HepG2 (cell line): ENCODE data around the gene GRID1. TPM values are rescaled to one million over a fixed set of nuclear protein-coding genes. Genes with fewer than 3 reads are reported as not detected.

Experiments used
- ATAC-seq: fragments of 200-7000 bp; cut with Tn5 transposase; 3 replicates; pipeline ENCODE4 v1.9.1; 2020; ENCODE audit warnings: mild to moderate bottlenecking, moderate library complexity
- BruUV-seq: library from RNA; stranded (reverse); fragments of 400-500 nt; replicated peaks from 2 replicates; lab custom pipeline; 2021; lab: Mats Ljungman, UMichigan
- CTCF ChIA-PET: fragments of 300-600 bp; formaldehyde crosslinking; extraction: SDS; loops from one replicate; lab custom pipeline; 2021; ENCODE audit warnings: low total read pairs, inconsistent platforms, low intra/inter-chr PET ratio; lab: Yijun Ruan, JAX
- POLR2A ChIA-PET: fragments of 350-600 bp; sonication (Branson Sonifier 250); formaldehyde crosslinking; loops from one replicate; lab custom pipeline; 2020; ENCODE audit warnings: antibody characterized with exemption, inconsistent platforms; lab: Yijun Ruan, JAX
- DNase-seq: peaks from one replicate; pipeline ENCODE4 v3.0.0-alpha.2; 2015; ENCODE audit warnings: low spot score
- FAIRE-seq: peaks from 3 replicates; lab custom pipeline; 2011; peaks lifted over from hg19 to GRCh38; lab: Jason Lieb, UNC
- H2AFZ ChIP-seq: one replicate; pipeline ENCODE4 v1.6.1; 2011; ENCODE audit warnings: low read length, inconsistent platforms
- H3K27ac ChIP-seq: fragments of 300-600 bp; 3 replicates; pipeline ENCODE4 v1.8.0; 2011; ENCODE audit warnings: mixed run types, mild to moderate bottlenecking, mixed read lengths, low read length, inconsistent platforms; ENCODE audit not compliant: insufficient read depth; ENCODE audit errors: extremely low read length
- H3K27me3 ChIP-seq, 2 experiments: fragments of 200-600 bp in 1 of 2; 2 replicates in 1 of 2; 3 replicates in 1 of 2; pipeline versions ENCODE4 v1.6.0 to v1.8.0; 2011; ENCODE audit warnings: low read length in 2 of 2, mild to moderate bottlenecking in 2 of 2, moderate library complexity in 2 of 2, inconsistent platforms in 1 of 2; ENCODE audit not compliant: insufficient read depth in 2 of 2, control insufficient read depth in 1 of 2
- H3K36me3 ChIP-seq, 2 experiments: fragments of 200-600 bp in 1 of 2; replicated peaks in 1 of 2; 2 replicates in 1 of 2; 3 replicates in 1 of 2; pipeline versions ENCODE4 v1.5.1 to v1.8.0; 2011; ENCODE audit warnings: low read length in 2 of 2, inconsistent platforms in 1 of 2; ENCODE audit not compliant: insufficient read depth in 2 of 2, control insufficient read depth in 1 of 2
- H3K4me1 ChIP-seq: 2 replicates; pipeline ENCODE4 v1.5.1; 2012; ENCODE audit warnings: low read length, inconsistent platforms; ENCODE audit not compliant: insufficient read depth
- H3K4me2 ChIP-seq: 2 replicates; pipeline ENCODE4 v1.6.0; 2011; ENCODE audit warnings: low read depth, low read length, inconsistent platforms
- H3K4me3 ChIP-seq, 3 experiments: fragments of 200-600 bp in 1 of 3; sonication (generic), shearing (Covaris generic) in 1 of 3; replicated peaks in 1 of 3; 2 replicates each; pipeline ENCODE4 v1.5.1; 2011 to 2016; ENCODE audit warnings: low read length in 3 of 3, inconsistent platforms in 2 of 3, low read depth in 2 of 3, mild to moderate bottlenecking in 2 of 3, control low read depth in 1 of 3, mixed read lengths in 1 of 3; ENCODE audit not compliant: insufficient read depth in 1 of 3
- H3K79me2 ChIP-seq: one replicate; pipeline ENCODE4 v1.6.1; 2011; ENCODE audit warnings: low read length, inconsistent platforms; ENCODE audit not compliant: insufficient read depth
- H3K9ac ChIP-seq: 2 replicates; pipeline ENCODE4 v1.6.0; 2011; ENCODE audit warnings: mild to moderate bottlenecking, low read depth, low read length, inconsistent platforms; ENCODE audit not compliant: insufficient read depth
- H3K9me3 ChIP-seq: 2 replicates; pipeline ENCODE4 v1.5.1; 2012; ENCODE audit warnings: mild to moderate bottlenecking, low read length
- H4K20me1 ChIP-seq: 2 replicates; pipeline ENCODE4 v1.6.0; 2011; ENCODE audit warnings: inconsistent platforms, mild to moderate bottlenecking, low read length, moderate library complexity; ENCODE audit not compliant: insufficient read depth
- FOXM1 ChIP-seq: sonication (generic); formaldehyde crosslinking; IDR thresholded peaks from 2 replicates; pipeline ENCODE4 v1.5.0; 2020; ENCODE audit warnings: missing genetic modification reagents
- ISX ChIP-seq: sonication (generic); formaldehyde crosslinking; conservative IDR thresholded peaks from 2 replicates; pipeline ENCODE4 v1.5.0; 2020; ENCODE audit warnings: missing genetic modification reagents
- MED8 ChIP-seq: sonication (generic); formaldehyde crosslinking; IDR thresholded peaks from 2 replicates; pipeline ENCODE4 v1.8.1; 2023; ENCODE audit warnings: mild to moderate bottlenecking, missing genetic modification reagents; ENCODE audit not compliant: insufficient replicate concordance
- PHF20 ChIP-seq: sonication (generic); formaldehyde crosslinking; IDR thresholded peaks from 2 replicates; pipeline ENCODE4 v1.5.0; 2020; ENCODE audit warnings: mild to moderate bottlenecking, missing genetic modification reagents
- POLR2G ChIP-seq: fragments of 200-400 bp; formaldehyde crosslinking; IDR thresholded peaks from 2 replicates; pipeline ENCODE4 v1.6.1; 2018; ENCODE audit warnings: mild to moderate bottlenecking, low read depth, low read length, moderate library complexity
- SCMH1 ChIP-seq: sonication (generic); formaldehyde crosslinking; IDR thresholded peaks from 2 replicates; pipeline ENCODE4 v1.9.0; 2021; ENCODE audit warnings: missing genetic modification reagents, mild to moderate bottlenecking, borderline replicate concordance
- SMAD9 ChIP-seq: sonication (generic); formaldehyde crosslinking; IDR thresholded peaks from 2 replicates; pipeline ENCODE4 v1.5.1; 2020; ENCODE audit warnings: mild to moderate bottlenecking, missing genetic modification reagents
- SP140L ChIP-seq: sonication (generic); formaldehyde crosslinking; IDR thresholded peaks from 2 replicates; pipeline ENCODE4 v1.4.0; 2020; ENCODE audit warnings: missing genetic modification reagents, borderline replicate concordance
- TCF7L2 ChIP-seq: IDR thresholded peaks from 2 replicates; pipeline ENCODE4 v1.6.1; 2011; ENCODE audit warnings: mild to moderate bottlenecking, low read depth, low read length, moderate library complexity
- THAP11 ChIP-seq: IDR thresholded peaks from 2 replicates; pipeline ENCODE4 v1.6.1; 2016; ENCODE audit warnings: missing biosample characterization, missing genetic modification reagents
- ZMAT3 ChIP-seq: sonication (generic); formaldehyde crosslinking; conservative IDR thresholded peaks from 2 replicates; pipeline ENCODE4 v1.7.0; 2021; ENCODE audit warnings: missing genetic modification reagents
- ZNF101 ChIP-seq: sonication (generic); formaldehyde crosslinking; IDR thresholded peaks from 2 replicates; pipeline ENCODE4 v1.4.0; 2020; ENCODE audit warnings: mild to moderate bottlenecking, low read depth, missing genetic modification reagents, borderline replicate concordance
- ZNF512 ChIP-seq: sonication (generic); formaldehyde crosslinking; IDR thresholded peaks from 2 replicates; pipeline ENCODE4 v1.4.0; 2020; ENCODE audit warnings: mild to moderate bottlenecking, missing genetic modification reagents
- ZNF556 ChIP-seq: sonication (generic); formaldehyde crosslinking; IDR thresholded peaks from 2 replicates; pipeline ENCODE4 v1.4.0; 2020; ENCODE audit warnings: mild to moderate bottlenecking, missing genetic modification reagents, borderline replicate concordance
- ZNF639 ChIP-seq: conservative IDR thresholded peaks from 2 replicates; pipeline ENCODE4 v1.6.1; 2018; ENCODE audit warnings: missing genetic modification reagents
- ZNF83 ChIP-seq: sonication (generic); formaldehyde crosslinking; IDR thresholded peaks from 2 replicates; pipeline ENCODE4 v1.4.0; 2020; ENCODE audit warnings: missing genetic modification reagents, mild to moderate bottlenecking, borderline replicate concordance
- WGBS: methylation state at CpG from one replicate; pipeline ENCODE4 v1.1.6; 2017; ENCODE audit warnings: low lambda C conversion rate; 5-methylcytosine and 5-hydroxymethylcytosine counted together
- in situ Hi-C: cut with HindIII; loops from 2 replicates; pipeline ENCODE4 v1.10.0; 2017; ENCODE audit warnings: low pct_unique_long_range_greater_than_20kb; ENCODE audit not compliant: extremely low pct_ligation_motif_present
- intact Hi-C: fragments of 100-400 bp; cut with micrococcal nuclease; formaldehyde crosslinking; loops from one replicate; pipeline ENCODE4 v1.10.0; 2022; ENCODE audit not compliant: unreplicated experiment
- polyA plus RNA-seq, 8 experiments: library from polyadenylated mRNA; depleted of rRNA in 3 of 8; stranded (reverse) in 7 of 8; unstranded in 1 of 8; fragments of >200 nt; fragmentation: Illumina TruSeq in 4 of 8; extraction: Trizol in 4 of 8; gene quantifications; 2 replicates each; pipeline versions ENCODE4 v1.2.1 to v1.2.3, GENCODE V29; 2011 to 2016; ENCODE audit warnings: low read depth in 4 of 8, missing spikeins in 1 of 8, mixed read lengths in 1 of 8; ENCODE audit not compliant: insufficient read depth in 1 of 8
- total RNA-seq, 5 experiments: library from RNA; depleted of rRNA; stranded (reverse); fragments of >200 nt; fragmentation: Illumina TruSeq; extraction: Trizol; gene quantifications; 2 replicates each; pipeline ENCODE4 v1.2.3, GENCODE V29; 2016; ENCODE audit warnings: low read depth in 1 of 5

The GRID1 gene
- total and polyA plus RNA-seq, 2 of the 13 experiments (the other 11 are each of a cell fraction or from before 2014, with no cell fraction given), result 0.05 TPM; not detected in 1

- no peak overlapping the region for H3K9ac ChIP-seq
- no TSS peak for BruUV-seq
- intact Hi-C loops, result no loop called here
- TF ChIP-seq ISX (no peak), THAP11 (CRISPR knock-in tag) (no peak), SMAD9 (CRISPR knock-in tag) (no peak), FOXM1 (CRISPR knock-in tag) (no peak), SP140L (no peak), ZNF101 (CRISPR knock-in tag) (no peak), ZNF556 (CRISPR knock-in tag) (no peak), ZNF512 (CRISPR knock-in tag) (no peak), ZNF83 (CRISPR knock-in tag) (no peak), POLR2G (no peak), TCF7L2 (no peak), ZMAT3 (CRISPR knock-in tag) (no peak), PHF20 (CRISPR knock-in tag) (no peak), MED8 (CRISPR knock-in tag) (no peak), ZNF639 (CRISPR knock-in tag) (no peak), SCMH1 (CRISPR knock-in tag) (no peak)
These were observed 196.1 kb downstream of the GRID1 start for GRCh38 chr10:86170255-86171108.

More at GRCh38 chr10:86170255-86171108, 196.1 kb downstream of the GRID1 start:
- Histone ChIP-seq H3K4me1 (0 out of 2 replicates have a peak, but pooled peaks cover 9% of the 10 kb centered on the region), H3K36me3 (no peaks in the 10 kb centered on the region), H3K27ac (no peak overlapping the region), H3K4me3 (no peak overlapping the region), H2AFZ (no peak overlapping the region), H3K4me2 (no peak overlapping the region), H4K20me1 (no peaks in the 10 kb centered on the region), H3K9me3 (no peaks in the 10 kb centered on the region), H3K27me3 (peaks cover 2 to 6% of the 10 kb centered on the region in 2 experiments; a peak in 3 of 5 replicates), H3K79me2 (no peaks in the 10 kb centered on the region)
- no peak for ATAC-seq
- ChIA-PET CTCF (no interaction called here), POLR2A (no interaction called here)
- no peak for FAIRE-seq
- 47% methylated on average over 13 of the region's 15 CpGs for WGBS
- in situ Hi-C loops, result no loop called here
- DNase-seq, result no peak
